Measurements from ENCODE around the gene DSN1.

GRCh38 chr20:36786246-36786645, 12.7 kb upstream of the DSN1 start:
- TF ChIP-seq, protein P1, sequence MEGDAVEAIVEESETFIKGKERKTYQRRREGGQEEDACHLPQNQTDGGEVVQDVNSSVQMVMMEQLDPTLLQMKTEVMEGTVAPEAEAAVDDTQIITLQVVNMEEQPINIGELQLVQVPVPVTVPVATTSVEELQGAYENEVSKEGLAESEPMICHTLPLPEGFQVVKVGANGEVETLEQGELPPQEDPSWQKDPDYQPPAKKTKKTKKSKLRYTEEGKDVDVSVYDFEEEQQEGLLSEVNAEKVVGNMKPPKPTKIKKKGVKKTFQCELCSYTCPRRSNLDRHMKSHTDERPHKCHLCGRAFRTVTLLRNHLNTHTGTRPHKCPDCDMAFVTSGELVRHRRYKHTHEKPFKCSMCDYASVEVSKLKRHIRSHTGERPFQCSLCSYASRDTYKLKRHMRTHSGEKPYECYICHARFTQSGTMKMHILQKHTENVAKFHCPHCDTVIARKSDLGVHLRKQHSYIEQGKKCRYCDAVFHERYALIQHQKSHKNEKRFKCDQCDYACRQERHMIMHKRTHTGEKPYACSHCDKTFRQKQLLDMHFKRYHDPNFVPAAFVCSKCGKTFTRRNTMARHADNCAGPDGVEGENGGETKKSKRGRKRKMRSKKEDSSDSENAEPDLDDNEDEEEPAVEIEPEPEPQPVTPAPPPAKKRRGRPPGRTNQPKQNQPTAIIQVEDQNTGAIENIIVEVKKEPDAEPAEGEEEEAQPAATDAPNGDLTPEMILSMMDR (optimal IDR thresholded peaks at IDR 0.05 in 1 of 3, IDR thresholded peaks at IDR 0.05 in 1 of 3, conservative IDR thresholded peaks at IDR 0.05 in 1 of 3; ENCODE audit: extremely low read depth in 1 of 3, insufficient read depth in 2 of 3, low read length in 3 of 3): no peak
- no peak for TF ChIP-seq EZH2 (IDR thresholded peaks at IDR 0.05; ENCODE audit: low read length)
